Muscle layer of colon (tissue), 2 donors: ENCODE measurements around the gene CCDC179.
A peak's percentile ranks its signal among the peaks of the same experiment; 100 is the strongest.

Source experiments
- H3K27ac ChIP-seq: one replicate; pipeline ENCODE4 v1.7.0; 2013; ENCODE audit warnings: low read depth, mild to moderate bottlenecking, low read length, moderate library complexity
- H3K27me3 ChIP-seq, 2 donors: one replicate each; pipeline ENCODE4 v1.7.0; 2013; ENCODE audit warnings: low read length in 2 of 2, mild to moderate bottlenecking in 2 of 2; ENCODE audit not compliant: insufficient read depth in 2 of 2, control insufficient read depth in 1 of 2
- H3K36me3 ChIP-seq: one replicate; pipeline ENCODE4 v1.7.0; 2013; ENCODE audit warnings: mild to moderate bottlenecking, low read length; ENCODE audit not compliant: insufficient read depth
- H3K4me1 ChIP-seq: one replicate; pipeline ENCODE4 v1.7.0; 2013; ENCODE audit warnings: mild to moderate bottlenecking, low read length; ENCODE audit not compliant: insufficient read depth
- H3K4me3 ChIP-seq, 2 donors: one replicate each; pipeline ENCODE4 v1.7.0; 2013; ENCODE audit warnings: low read length in 2 of 2, low read depth in 1 of 2, mild to moderate bottlenecking in 1 of 2, moderate library complexity in 1 of 2
- H3K9ac ChIP-seq: one replicate; pipeline ENCODE4 v1.7.0; 2013; ENCODE audit warnings: low read length
- H3K9me3 ChIP-seq: one replicate; pipeline ENCODE4 v1.7.0; 2013; ENCODE audit warnings: mild to moderate bottlenecking, low read length
- donor health status: abdominal sarcoma.
- donor health status: Adenocarcinoma of cecum.

CCDC179 gene

GRCh38 chr11:22859756-22860155, 518 bp downstream of the CCDC179 start:
- H3K4me3 ChIP-seq, result no peak overlapping the region
- no peak overlapping the region for H3K27ac ChIP-seq
- no peaks in the 10 kb centered on the region for H3K27me3 ChIP-seq
- no peaks in the 10 kb centered on the region for H3K9me3 ChIP-seq
- no peak overlapping the region for H3K9ac ChIP-seq
- H3K4me1 ChIP-seq, result no peaks in the 10 kb centered on the region
- no peaks in the 10 kb centered on the region for H3K36me3 ChIP-seq

GRCh38 chr11:22851477-22851876, 8.8 kb downstream of the CCDC179 start:
- no peaks in the 10 kb centered on the region for H3K36me3 ChIP-seq
- H3K9me3 ChIP-seq, result no peaks in the 10 kb centered on the region
- no peaks in the 10 kb centered on the region for H3K27me3 ChIP-seq
- H3K4me1 ChIP-seq, result no peaks in the 10 kb centered on the region
- H3K9ac ChIP-seq, result no peak overlapping the region
- no peak overlapping the region for H3K4me3 ChIP-seq
- H3K27ac ChIP-seq, result no peak overlapping the region

- Histone ChIP-seq H3K27ac (no peak overlapping the region), H3K27me3 (no peaks in the 10 kb centered on the region), H3K4me3 (no peak overlapping the region)
Observed at GRCh38 chr11:22846726-22847125, 13.5 kb downstream of the CCDC179 start.

GRCh38 chr11:22832315-22833015, 27.8 kb downstream of the CCDC179 start:
- H3K9ac ChIP-seq, result no peak overlapping the region
- no peak overlapping the region for H3K4me3 ChIP-seq
- peaks cover 6% of the 10 kb centered on the region for H3K4me1 ChIP-seq
- H3K27ac ChIP-seq, result no peak overlapping the region
- H3K27me3 ChIP-seq, result no peaks in the 10 kb centered on the region
- no peaks in the 10 kb centered on the region for H3K9me3 ChIP-seq
- no peaks in the 10 kb centered on the region for H3K36me3 ChIP-seq

More at GRCh38 chr11:22846726-22847125, 13.5 kb downstream of the CCDC179 start:
- H3K9me3 ChIP-seq, result no peaks in the 10 kb centered on the region
- no peaks in the 10 kb centered on the region for H3K36me3 ChIP-seq
- H3K9ac ChIP-seq, result no peak overlapping the region
- no peaks in the 10 kb centered on the region for H3K4me1 ChIP-seq

GRCh38 chr11:22830082-22830414, 30.2 kb downstream of the CCDC179 start:
- H3K27ac ChIP-seq, result no peak overlapping the region
- peak overlapping the region in 1 of 2 donors; percentile 50 for H3K4me3 ChIP-seq
- H3K9ac ChIP-seq, result no peak overlapping the region
- no peaks in the 10 kb centered on the region for H3K9me3 ChIP-seq
- H3K36me3 ChIP-seq, result no peaks in the 10 kb centered on the region
- H3K4me1 ChIP-seq, result peaks cover 6% of the 10 kb centered on the region
- no peaks in the 10 kb centered on the region for H3K27me3 ChIP-seq

GRCh38 chr11:22829231-22830081, 30.8 kb downstream of the CCDC179 start, which contains the start of gene SVIP:
Gene SVIP (minus strand): TSS chr11:22829801. CDS start chr11:22829748, 53 bp downstream.
- Histone ChIP-seq H3K4me1 (peaks cover 6% of the 10 kb centered on the region), H3K36me3 (no peaks in the 10 kb centered on the region), H3K4me3 (peak within 1 kb of the TSS; percentile 66 to 78), H3K27me3 (no peaks in the 10 kb centered on the region), H3K9me3 (no peaks in the 10 kb centered on the region), H3K9ac (peak within 1 kb of the TSS; percentile 22), H3K27ac (peak within 1 kb of the TSS; percentile 70)

GRCh38 chr11:22828373-22828772, 31.9 kb downstream of the CCDC179 start:
- H3K27me3 ChIP-seq, result no peaks in the 10 kb centered on the region
- H3K36me3 ChIP-seq, result no peaks in the 10 kb centered on the region
- H3K4me1 ChIP-seq, result peaks cover 6% of the 10 kb centered on the region
- H3K27ac ChIP-seq, result no peak overlapping the region
- no peak overlapping the region for H3K9ac ChIP-seq
- no peaks in the 10 kb centered on the region for H3K9me3 ChIP-seq
- H3K4me3 ChIP-seq, result peak overlapping the region in 1 of 2 donors; percentile 66

GRCh38 chr11:22822203-22822602, 38.1 kb downstream of the CCDC179 start:
- Histone ChIP-seq H3K9ac (no peak overlapping the region), H3K27me3 (no peaks in the 10 kb centered on the region), H3K36me3 (no peaks in the 10 kb centered on the region), H3K27ac (no peak overlapping the region), H3K9me3 (no peaks in the 10 kb centered on the region), H3K4me1 (no peaks in the 10 kb centered on the region), H3K4me3 (no peak overlapping the region)

- H3K9me3 ChIP-seq, result no peaks in the 10 kb centered on the region
- H3K36me3 ChIP-seq, result no peaks in the 10 kb centered on the region
- H3K4me1 ChIP-seq, result no peaks in the 10 kb centered on the region
- H3K27me3 ChIP-seq, result no peaks in the 10 kb centered on the region
- H3K9ac ChIP-seq, result no peak overlapping the region
- H3K27ac ChIP-seq, result no peak overlapping the region
- no peak overlapping the region for H3K4me3 ChIP-seq
Observed at GRCh38 chr11:22809893-22810292, 50.4 kb downstream of the CCDC179 start.

GRCh38 chr11:22808571-22809197, 51.6 kb downstream of the CCDC179 start:
- Histone ChIP-seq H3K36me3 (no peaks in the 10 kb centered on the region), H3K4me1 (no peaks in the 10 kb centered on the region), H3K4me3 (no peak overlapping the region), H3K27ac (no peak overlapping the region), H3K9me3 (no peaks in the 10 kb centered on the region), H3K27me3 (no peaks in the 10 kb centered on the region), H3K9ac (no peak overlapping the region)

- Histone ChIP-seq H3K27ac (no peak overlapping the region), H3K4me1 (no peaks in the 10 kb centered on the region), H3K27me3 (no peaks in the 10 kb centered on the region), H3K9ac (no peak overlapping the region), H3K4me3 (no peak overlapping the region), H3K36me3 (no peaks in the 10 kb centered on the region), H3K9me3 (no peaks in the 10 kb centered on the region)
Observed at GRCh38 chr11:22807855-22808570, 52.3 kb downstream of the CCDC179 start.
